ENCODE results near the gene PLA2G4A.

PLA2G4A gene

GRCh38 chr1:187001198-187001889, 172.6 kb downstream of the PLA2G4A start:
- no peaks in the 10 kb centered on the region for H3K36me3 ChIP-seq (ENCODE audit: control insufficient read depth in 1 of 2, insufficient read depth in 2 of 2, low read length in 2 of 2)
- H3K27ac ChIP-seq (ENCODE audit: low read length) = no peak overlapping the region
- no peak overlapping the region for H3K4me3 ChIP-seq (ENCODE audit: low read depth in 1 of 2, low read length in 2 of 2)
- H3K9me3 ChIP-seq (ENCODE audit: control insufficient read depth in 1 of 2, low read length in 2 of 2) = no peaks in the 10 kb centered on the region
- H3K4me1 ChIP-seq (ENCODE audit: control insufficient read depth in 1 of 2, insufficient read depth in 2 of 2, low read length in 2 of 2) = no peaks in the 10 kb centered on the region
- no peaks in the 10 kb centered on the region for H3K27me3 ChIP-seq (ENCODE audit: low read depth, low read length)

GRCh38 chr1:187003353-187003752, 174.6 kb downstream of the PLA2G4A start:
- Histone ChIP-seq H3K27me3 (ENCODE audit: low read depth, low read length) (no peaks in the 10 kb centered on the region), H3K4me3 (ENCODE audit: low read depth in 1 of 2, low read length in 2 of 2) (no peak overlapping the region), H3K9me3 (ENCODE audit: control insufficient read depth in 1 of 2, low read length in 2 of 2) (no peaks in the 10 kb centered on the region), H3K36me3 (ENCODE audit: control insufficient read depth in 1 of 2, insufficient read depth in 2 of 2, low read length in 2 of 2) (no peaks in the 10 kb centered on the region), H3K4me1 (ENCODE audit: control insufficient read depth in 1 of 2, insufficient read depth in 2 of 2, low read length in 2 of 2) (no peaks in the 10 kb centered on the region), H3K27ac (ENCODE audit: low read length) (no peak overlapping the region)

GRCh38 chr1:187006896-187007295, 178.1 kb downstream of the PLA2G4A start:
- no peaks in the 10 kb centered on the region for H3K36me3 ChIP-seq (ENCODE audit: control insufficient read depth in 1 of 2, insufficient read depth in 2 of 2, low read length in 2 of 2)
- H3K4me1 ChIP-seq (ENCODE audit: control insufficient read depth in 1 of 2, insufficient read depth in 2 of 2, low read length in 2 of 2) = no peaks in the 10 kb centered on the region
- no peak overlapping the region for H3K27ac ChIP-seq (ENCODE audit: low read length)
- H3K27me3 ChIP-seq (ENCODE audit: low read depth, low read length) = no peaks in the 10 kb centered on the region
- no peak overlapping the region for H3K4me3 ChIP-seq (ENCODE audit: low read depth in 1 of 2, low read length in 2 of 2)
- H3K9me3 ChIP-seq (ENCODE audit: control insufficient read depth in 1 of 2, low read length in 2 of 2) = no peaks in the 10 kb centered on the region

- Histone ChIP-seq H3K4me3 (ENCODE audit: low read depth in 1 of 2, low read length in 2 of 2) (no peak overlapping the region), H3K36me3 (ENCODE audit: control insufficient read depth in 1 of 2, insufficient read depth in 2 of 2, low read length in 2 of 2) (no peaks in the 10 kb centered on the region), H3K27ac (ENCODE audit: low read length) (no peak overlapping the region), H3K27me3 (ENCODE audit: low read depth, low read length) (no peaks in the 10 kb centered on the region), H3K4me1 (ENCODE audit: control insufficient read depth in 1 of 2, insufficient read depth in 2 of 2, low read length in 2 of 2) (no peaks in the 10 kb centered on the region), H3K9me3 (ENCODE audit: control insufficient read depth in 1 of 2, low read length in 2 of 2) (no peaks in the 10 kb centered on the region)
These were observed 180.6 kb downstream of the PLA2G4A start for GRCh38 chr1:187009320-187009719.

GRCh38 chr1:187010571-187011309, 182.0 kb downstream of the PLA2G4A start:
- Histone ChIP-seq H3K9me3 (ENCODE audit: control insufficient read depth in 1 of 2, low read length in 2 of 2) (no peaks in the 10 kb centered on the region), H3K4me3 (ENCODE audit: low read depth in 1 of 2, low read length in 2 of 2) (no peak overlapping the region), H3K27ac (ENCODE audit: low read length) (no peak overlapping the region), H3K27me3 (ENCODE audit: low read depth, low read length) (no peaks in the 10 kb centered on the region), H3K4me1 (ENCODE audit: control insufficient read depth in 1 of 2, insufficient read depth in 2 of 2, low read length in 2 of 2) (no peaks in the 10 kb centered on the region), H3K36me3 (ENCODE audit: control insufficient read depth in 1 of 2, insufficient read depth in 2 of 2, low read length in 2 of 2) (no peaks in the 10 kb centered on the region)

GRCh38 chr1:187013582-187014200, 184.9 kb downstream of the PLA2G4A start:
- no peak overlapping the region for H3K27ac ChIP-seq (ENCODE audit: low read length)
- no peaks in the 10 kb centered on the region for H3K9me3 ChIP-seq (ENCODE audit: control insufficient read depth in 1 of 2, low read length in 2 of 2)
- no peaks in the 10 kb centered on the region for H3K27me3 ChIP-seq (ENCODE audit: low read depth, low read length)
- H3K36me3 ChIP-seq (ENCODE audit: control insufficient read depth in 1 of 2, insufficient read depth in 2 of 2, low read length in 2 of 2) = no peaks in the 10 kb centered on the region
- H3K4me1 ChIP-seq (ENCODE audit: control insufficient read depth in 1 of 2, insufficient read depth in 2 of 2, low read length in 2 of 2) = no peaks in the 10 kb centered on the region
- H3K4me3 ChIP-seq (ENCODE audit: low read depth in 1 of 2, low read length in 2 of 2) = no peak overlapping the region

- Histone ChIP-seq H3K27me3 (ENCODE audit: low read depth, low read length) (no peaks in the 10 kb centered on the region), H3K27ac (ENCODE audit: low read length) (no peak overlapping the region), H3K4me3 (ENCODE audit: low read depth in 1 of 2, low read length in 2 of 2) (no peak overlapping the region), H3K9me3 (ENCODE audit: control insufficient read depth in 1 of 2, low read length in 2 of 2) (no peaks in the 10 kb centered on the region), H3K4me1 (ENCODE audit: control insufficient read depth in 1 of 2, insufficient read depth in 2 of 2, low read length in 2 of 2) (no peaks in the 10 kb centered on the region), H3K36me3 (ENCODE audit: control insufficient read depth in 1 of 2, insufficient read depth in 2 of 2, low read length in 2 of 2) (no peaks in the 10 kb centered on the region)
These were observed 189.5 kb downstream of the PLA2G4A start for GRCh38 chr1:187018291-187018690.

GRCh38 chr1:187027253-187027652, 198.5 kb downstream of the PLA2G4A start:
- Histone ChIP-seq H3K36me3 (ENCODE audit: control insufficient read depth in 1 of 2, insufficient read depth in 2 of 2, low read length in 2 of 2) (no peaks in the 10 kb centered on the region), H3K27ac (ENCODE audit: low read length) (no peak overlapping the region), H3K27me3 (ENCODE audit: low read depth, low read length) (no peaks in the 10 kb centered on the region), H3K4me1 (ENCODE audit: control insufficient read depth in 1 of 2, insufficient read depth in 2 of 2, low read length in 2 of 2) (no peaks in the 10 kb centered on the region), H3K4me3 (ENCODE audit: low read depth in 1 of 2, low read length in 2 of 2) (peak overlapping the region in 1 of 2 donors; percentile 31), H3K9me3 (ENCODE audit: control insufficient read depth in 1 of 2, low read length in 2 of 2) (peaks cover 0 to 24% of the 10 kb centered on the region in 2 donors)

- no peaks in the 10 kb centered on the region for H3K4me1 ChIP-seq (ENCODE audit: control insufficient read depth in 1 of 2, insufficient read depth in 2 of 2, low read length in 2 of 2)
- no peak overlapping the region for H3K4me3 ChIP-seq (ENCODE audit: low read depth in 1 of 2, low read length in 2 of 2)
- H3K9me3 ChIP-seq (ENCODE audit: control insufficient read depth in 1 of 2, low read length in 2 of 2) = peaks cover 0 to 19% of the 10 kb centered on the region in 2 donors
- no peaks in the 10 kb centered on the region for H3K27me3 ChIP-seq (ENCODE audit: low read depth, low read length)
- H3K36me3 ChIP-seq (ENCODE audit: control insufficient read depth in 1 of 2, insufficient read depth in 2 of 2, low read length in 2 of 2) = no peaks in the 10 kb centered on the region
- no peak overlapping the region for H3K27ac ChIP-seq (ENCODE audit: low read length)
These were observed 203.7 kb downstream of the PLA2G4A start for GRCh38 chr1:187032316-187032981.

- Histone ChIP-seq H3K27ac (ENCODE audit: low read length) (no peak overlapping the region), H3K36me3 (ENCODE audit: control insufficient read depth in 1 of 2, insufficient read depth in 2 of 2, low read length in 2 of 2) (no peaks in the 10 kb centered on the region), H3K4me3 (ENCODE audit: low read depth in 1 of 2, low read length in 2 of 2) (no peak overlapping the region), H3K27me3 (ENCODE audit: low read depth, low read length) (no peaks in the 10 kb centered on the region), H3K9me3 (ENCODE audit: control insufficient read depth in 1 of 2, low read length in 2 of 2) (peaks cover 0 to 12% of the 10 kb centered on the region in 2 donors), H3K4me1 (ENCODE audit: control insufficient read depth in 1 of 2, insufficient read depth in 2 of 2, low read length in 2 of 2) (no peaks in the 10 kb centered on the region)
These were observed 204.4 kb downstream of the PLA2G4A start for GRCh38 chr1:187032982-187033692.

Measured in muscle layer of duodenum (tissue), 2 donors.